GM23338 (cell line): Measurements from ENCODE around the gene BYSL. TPM values are rescaled to one million over a fixed set of nuclear protein-coding genes. Genes with fewer than 3 reads are reported as not detected.

ENCODE experiments used
- ATAC-seq: fragments of 200-7000 bp; cut with Tn5 transposase; 3 replicates; pipeline ENCODE4 v1.9.1; 2020
- DNase-seq: peaks from one replicate; pipeline ENCODE4 v3.0.0-alpha.2; 2015; ENCODE audit warnings: low spot score
- H2AFZ ChIP-seq: fragments of 200-600 bp; sonication (generic); 2 replicates; pipeline ENCODE4 v1.8.0; 2016; ENCODE audit warnings: antibody characterized with exemption, mild to moderate bottlenecking, moderate library complexity
- H3F3A ChIP-seq: fragments of 200-600 bp; sonication (generic); replicated peaks from 2 replicates; pipeline ENCODE4 v1.8.0; 2017; ENCODE audit warnings: antibody characterized with exemption, mixed run types, low read depth
- H3K27ac ChIP-seq: fragments of 200-600 bp; sonication (generic); 2 replicates; pipeline ENCODE4 v1.6.1; 2016; ENCODE audit warnings: low read depth
- H3K27me3 ChIP-seq: fragments of 200-600 bp; sonication (generic); 2 replicates; pipeline ENCODE4 v1.8.0; 2016; ENCODE audit warnings: mild to moderate bottlenecking, mixed run types, moderate library complexity; ENCODE audit not compliant: insufficient read depth
- H3K36me3 ChIP-seq: fragments of 200-600 bp; sonication (generic); 2 replicates; pipeline ENCODE4 v1.8.0; 2016; ENCODE audit warnings: mild to moderate bottlenecking; ENCODE audit not compliant: insufficient read depth
- H3K4me1 ChIP-seq: fragments of 200-600 bp; sonication (generic); 2 replicates; pipeline ENCODE4 v1.8.0; 2016; ENCODE audit warnings: mild to moderate bottlenecking, moderate library complexity; ENCODE audit not compliant: insufficient read depth
- H3K4me2 ChIP-seq: fragments of 200-600 bp; sonication (generic); 2 replicates; pipeline ENCODE4 v1.7.1; 2017; ENCODE audit warnings: mixed run types
- H3K4me3 ChIP-seq: fragments of 200-600 bp; sonication (generic); 2 replicates; pipeline ENCODE4 v1.6.1; 2016; ENCODE audit warnings: mixed run types
- H3K79me2 ChIP-seq: fragments of 200-600 bp; sonication (generic); replicated peaks from 2 replicates; pipeline ENCODE4 v1.8.0; 2017; ENCODE audit warnings: mild to moderate bottlenecking; ENCODE audit not compliant: insufficient read depth
- H3K9me2 ChIP-seq: fragments of 200-600 bp; sonication (generic); 2 replicates; pipeline ENCODE4 v1.8.0; 2017; ENCODE audit not compliant: insufficient read depth
- H4K20me1 ChIP-seq: fragments of 200-600 bp; sonication (generic); replicated peaks from 2 replicates; pipeline ENCODE4 v1.8.0; 2017; ENCODE audit warnings: mild to moderate bottlenecking; ENCODE audit not compliant: insufficient read depth
- H3K27ac Mint-ChIP-seq: 2 replicates; pipeline ENCODE4 v1.8.0; 2020; ENCODE audit warnings: inconsistent platforms, mild to moderate bottlenecking, moderate library complexity, mixed read lengths
- H3K27me3 Mint-ChIP-seq: 3 replicates; pipeline ENCODE4 v1.8.0; 2022; ENCODE audit warnings: low read depth, mild to moderate bottlenecking, moderate library complexity, mixed read lengths, inconsistent platforms; ENCODE audit not compliant: insufficient read depth, poor library complexity
- H3K36me3 Mint-ChIP-seq: 3 replicates; pipeline ENCODE4 v1.8.0; 2021; ENCODE audit warnings: low read depth, mild to moderate bottlenecking, inconsistent platforms, moderate library complexity, mixed read lengths
- H3K4me1 Mint-ChIP-seq: 3 replicates; pipeline ENCODE4 v1.8.0; 2020; ENCODE audit warnings: mild to moderate bottlenecking, inconsistent platforms, mixed read lengths
- H3K4me3 Mint-ChIP-seq: 3 replicates; pipeline ENCODE4 v1.8.0; 2021; ENCODE audit warnings: moderate library complexity, mild to moderate bottlenecking, inconsistent platforms, mixed read lengths
- H3K9me3 Mint-ChIP-seq: 3 replicates; pipeline ENCODE4 v1.8.0; 2020; ENCODE audit warnings: moderate library complexity, mild to moderate bottlenecking, inconsistent platforms, mixed read lengths
- CREB1 ChIP-seq: fragments of 250-450 bp; sonication (Bioruptor Pico); IDR thresholded peaks from 2 replicates; pipeline ENCODE4 v1.5.0; 2020; ENCODE audit warnings: low read depth, mild to moderate bottlenecking, moderate library complexity
- CTCF ChIP-seq, 2 experiments: fragments of 200-600 bp in 1 of 2; sonication (generic) in 1 of 2; conservative IDR thresholded peaks; 2 replicates each; pipeline versions ENCODE4 v1.5.1 to v1.6.1; 2016 to 2017; ENCODE audit warnings: antibody characterized with exemption in 2 of 2, low read depth in 2 of 2, mild to moderate bottlenecking in 2 of 2, moderate library complexity in 1 of 2
- ETS1 ChIP-seq: IDR thresholded peaks from 2 replicates; pipeline ENCODE4 v1.6.1; 2016; ENCODE audit warnings: antibody characterized with exemption
- EZH2 ChIP-seq: fragments of 200-600 bp; sonication (generic); IDR thresholded peaks from one replicate; pipeline ENCODE4 v1.8.0; 2017; ENCODE audit warnings: antibody characterized with exemption, mild to moderate bottlenecking, low read depth; ENCODE audit not compliant: unreplicated experiment
- EZH2phosphoT487 ChIP-seq: fragments of 200-600 bp; sonication (generic); IDR thresholded peaks from one replicate; pipeline ENCODE4 v1.8.1; 2018; ENCODE audit warnings: antibody characterized with exemption; ENCODE audit not compliant: unreplicated experiment
- JUNB ChIP-seq: IDR thresholded peaks from one replicate; pipeline ENCODE4 v1.6.1; 2016; ENCODE audit warnings: antibody characterized with exemption; ENCODE audit not compliant: unreplicated experiment
- NANOG ChIP-seq: IDR thresholded peaks from 2 replicates; pipeline ENCODE4 v1.6.1; 2016; ENCODE audit warnings: antibody characterized with exemption, borderline replicate concordance
- REST ChIP-seq: IDR thresholded peaks from one replicate; pipeline ENCODE4 v1.6.1; 2018; ENCODE audit warnings: antibody characterized with exemption; ENCODE audit not compliant: unreplicated experiment
- STAT1 ChIP-seq: IDR thresholded peaks from one replicate; pipeline ENCODE4 v1.6.1; 2016; ENCODE audit warnings: antibody characterized with exemption; ENCODE audit not compliant: unreplicated experiment
- ZNF331 ChIP-seq: fragments of 250-450 bp; sonication (Bioruptor Pico); IDR thresholded peaks from 2 replicates; pipeline ENCODE4 v1.5.0; 2020; ENCODE audit warnings: low read depth, mild to moderate bottlenecking, moderate library complexity
- polyA plus RNA-seq: library from polyadenylated mRNA; unstranded; fragments of >200 nt; fragmentation: Nextera tagmentation; extraction: Ambion mirVana; gene quantifications from 2 replicates; pipeline ENCODE4 v1.2.1, GENCODE V29; 2016
- total RNA-seq: library from RNA; depleted of rRNA; stranded (reverse); fragments of >200 nt; shearing (Covaris generic); gene quantifications from 2 replicates; pipeline ENCODE4 v1.2.3, GENCODE V29; 2014

BYSL gene
- total and polyA plus RNA-seq, 2 experiments from 2014 or later = 33.7 to 35.3 TPM

- H3K4me1 Mint-ChIP-seq = peaks cover 9% of the 10 kb centered on the region
- peak overlapping the region; percentile 75; the same call in 1 of the 2 replicates for H3K27ac Mint-ChIP-seq
- Histone ChIP-seq H3K4me2 (no peak overlapping the region), H3K79me2 (peaks cover 58% of the 10 kb centered on the region), H3K36me3 (peaks cover 5% of the 10 kb centered on the region; the same call in 1 of the 2 replicates), H3K27ac (no peak overlapping the region), H3K4me3 (no peak overlapping the region), H3K27me3 (no peaks in the 10 kb centered on the region), H3K4me1 (peaks cover 11% of the 10 kb centered on the region), H3K9me2 (no peaks in the 10 kb centered on the region), H3F3A (peaks cover 9% of the 10 kb centered on the region), H4K20me1 (peaks cover 5% of the 10 kb centered on the region; the same call in 1 of the 2 replicates), H2AFZ (no peak overlapping the region)
- no peak for ATAC-seq
- no peak for DNase-seq
- TF ChIP-seq CTCF (conservative IDR thresholded peaks at IDR 0.05; ENCODE audit: low read depth in 2 of 2) = no peak
- TF ChIP-seq ETS1 = no peak
- TF ChIP-seq CREB1 = no peak
- TF ChIP-seq REST = no peak
- no peak for TF ChIP-seq EZH2
- TF ChIP-seq STAT1 = no peak
- peaks cover 32% of the 10 kb centered on the region for H3K36me3 Mint-ChIP-seq
- H3K27me3 Mint-ChIP-seq = peaks cover 9% of the 10 kb centered on the region
- H3K9me3 Mint-ChIP-seq = no peaks in the 10 kb centered on the region
- H3K4me3 Mint-ChIP-seq = no peak overlapping the region
These were observed 3.8 kb upstream of the BYSL start for GRCh38 chr6:41917528-41917927.

GRCh38 chr6:41921712-41921998 lies 356 bp downstream of the BYSL start:
- H3K79me2 ChIP-seq = peaks cover 87% of the 10 kb centered on the region
- no peaks in the 10 kb centered on the region for H3K9me3 Mint-ChIP-seq
- TF ChIP-seq CTCF (conservative IDR thresholded peaks at IDR 0.05; ENCODE audit: low read depth in 2 of 2) (no peak), JUNB (no peak), ZNF331 (CRISPR knock-in tag) (no peak), ETS1 (no peak), EZH2 (no peak), NANOG (no peak), EZH2phosphoT487 (no peak), STAT1 (no peak), REST (no peak)
- peaks cover 15% of the 10 kb centered on the region for H3K4me1 ChIP-seq
- peak; percentile 56 for ATAC-seq
- peaks cover 15% of the 10 kb centered on the region for H3K27me3 Mint-ChIP-seq
- H3K27me3 ChIP-seq = no peaks in the 10 kb centered on the region
- peaks cover 35% of the 10 kb centered on the region for H4K20me1 ChIP-seq
- H3K27ac Mint-ChIP-seq = peak overlapping the region; percentile 100
- peaks cover 40% of the 10 kb centered on the region for H3K36me3 Mint-ChIP-seq
- H3K4me3 ChIP-seq = peak overlapping the region; percentile 75
- H3K27ac ChIP-seq = peak overlapping the region; percentile 97
- H3K4me1 Mint-ChIP-seq = peaks cover 19% of the 10 kb centered on the region
- DNase-seq = no peak
- peak overlapping the region; percentile 88 for H3K4me2 ChIP-seq
- peak overlapping the region; percentile 97 for H2AFZ ChIP-seq
- H3F3A ChIP-seq = peaks cover 9% of the 10 kb centered on the region
- H3K4me3 Mint-ChIP-seq = peak overlapping the region; percentile 99
- peaks cover 15% of the 10 kb centered on the region for H3K36me3 ChIP-seq
- no peaks in the 10 kb centered on the region for H3K9me2 ChIP-seq
